Measurements from ENCODE around the gene LRRC8A.

The LRRC8A gene

DNA sequence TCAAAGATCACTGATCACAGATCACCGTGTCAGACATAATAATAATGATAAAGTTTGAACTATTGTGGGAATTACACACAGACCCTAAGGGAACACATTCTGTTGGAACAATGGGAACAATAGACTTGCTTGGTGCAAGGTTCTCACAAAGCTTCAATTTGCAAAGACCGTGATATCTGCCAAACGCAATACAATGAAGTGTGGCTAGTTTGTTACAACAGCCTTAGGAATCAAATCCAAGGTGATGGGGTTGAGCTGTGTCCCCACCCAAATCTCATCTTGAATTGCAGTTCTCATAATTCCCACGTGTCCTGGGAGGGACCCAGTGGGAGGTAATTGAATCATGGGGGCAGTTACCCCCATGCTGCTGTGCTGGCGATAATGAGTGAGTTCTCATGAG lies 21.0 kb upstream of the LRRC8A start:
- Histone ChIP-seq H3K4me2 (ENCODE audit: low read length) (no peak overlapping the region), H3K14ac (ENCODE audit: low read length) (no peak overlapping the region), H2BK5ac (ENCODE audit: low read depth, low read length, poor library complexity) (no peak overlapping the region), H3K4me1 (ENCODE audit: control insufficient read depth in 1 of 2, insufficient read depth in 2 of 2, low read length in 2 of 2) (peaks cover 13 to 18% of the 10 kb centered on the region in 2 experiments), H4K12ac (ENCODE audit: low read depth, low read length) (no peak overlapping the region), H3K27me3 (ENCODE audit: insufficient read depth, low read length) (no peaks in the 10 kb centered on the region), H3K18ac (ENCODE audit: low read length) (no peak overlapping the region), H3K23ac (ENCODE audit: low read length) (no peak overlapping the region), H3K79me1 (ENCODE audit: low read length) (peaks cover 4% of the 10 kb centered on the region), H4K8ac (ENCODE audit: low read depth, low read length) (no peak overlapping the region), H3K4ac (ENCODE audit: low read depth, low read length) (no peak overlapping the region), H3K9ac (ENCODE audit: low read length) (no peak overlapping the region), H3K4me3 (ENCODE audit: low read depth, low read length) (no peak overlapping the region), H3K36me3 (ENCODE audit: control insufficient read depth in 1 of 2, insufficient read depth in 2 of 2, low read length in 2 of 2) (no peaks in the 10 kb centered on the region), H3K79me2 (ENCODE audit: control insufficient read depth, insufficient read depth, low read length, poor library complexity) (peaks cover 3% of the 10 kb centered on the region), H2BK12ac (ENCODE audit: low read length) (peak overlapping the region; percentile 45), H2BK120ac (ENCODE audit: insufficient read depth, low read length, poor library complexity) (no peak overlapping the region), H2AK5ac (ENCODE audit: low read length) (no peak overlapping the region), H4K91ac (ENCODE audit: low read depth, low read length) (peak overlapping the region; percentile 14), H3K9me3 (ENCODE audit: insufficient read depth, low read depth, low read length) (no peaks in the 10 kb centered on the region), H3K27ac (ENCODE audit: low read depth, low read length) (peak overlapping the region; percentile 68), H2AFZ (ENCODE audit: insufficient read depth, low read length, poor library complexity) (no peak overlapping the region)
- DNase-seq = no peak
- WGBS (ENCODE audit: extremely low coverage, insufficient coverage, insufficient read length) = no CpG with 5 or more reads among the region's 5 CpGs

DNA sequence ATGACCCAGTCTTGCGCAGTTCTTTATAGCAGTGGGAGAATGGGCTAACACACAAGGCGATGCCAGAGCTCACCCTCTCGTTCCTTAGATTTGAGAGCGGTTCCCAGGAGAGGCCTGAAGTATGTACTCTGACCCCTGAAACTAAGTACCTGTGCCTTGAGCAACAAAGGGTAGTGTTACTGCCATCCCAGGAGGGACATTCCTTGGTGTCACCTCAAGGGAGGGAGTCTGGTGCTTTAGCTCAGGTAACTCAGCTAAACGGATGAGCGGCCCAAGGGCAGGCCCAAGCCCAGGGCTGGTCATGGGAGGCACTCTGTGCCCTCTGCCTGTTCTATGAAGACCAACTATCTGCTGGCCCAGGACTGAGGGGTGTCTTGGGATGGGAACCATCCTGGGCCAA lies 20.4 kb upstream of the LRRC8A start:
- no peak for DNase-seq
- Histone ChIP-seq H3K27me3 (ENCODE audit: insufficient read depth, low read length) (no peaks in the 10 kb centered on the region), H3K79me2 (ENCODE audit: control insufficient read depth, insufficient read depth, low read length, poor library complexity) (peaks cover 3% of the 10 kb centered on the region), H3K14ac (ENCODE audit: low read length) (peak overlapping the region; percentile 13), H3K4me2 (ENCODE audit: low read length) (no peak overlapping the region), H2BK5ac (ENCODE audit: low read depth, low read length, poor library complexity) (no peak overlapping the region), H2BK12ac (ENCODE audit: low read length) (peak overlapping the region; percentile 72), H3K27ac (ENCODE audit: low read depth, low read length) (no peak overlapping the region), H3K9me3 (ENCODE audit: insufficient read depth, low read depth, low read length) (no peaks in the 10 kb centered on the region), H3K4me1 (ENCODE audit: control insufficient read depth in 1 of 2, insufficient read depth in 2 of 2, low read length in 2 of 2) (peaks cover 13 to 18% of the 10 kb centered on the region in 2 experiments), H2AFZ (ENCODE audit: insufficient read depth, low read length, poor library complexity) (no peak overlapping the region), H3K36me3 (ENCODE audit: control insufficient read depth in 1 of 2, insufficient read depth in 2 of 2, low read length in 2 of 2) (no peaks in the 10 kb centered on the region), H3K23ac (ENCODE audit: low read length) (no peak overlapping the region), H4K12ac (ENCODE audit: low read depth, low read length) (no peak overlapping the region), H3K4ac (ENCODE audit: low read depth, low read length) (no peak overlapping the region), H2BK120ac (ENCODE audit: insufficient read depth, low read length, poor library complexity) (peak overlapping the region; percentile 18), H3K9ac (ENCODE audit: low read length) (no peak overlapping the region), H3K18ac (ENCODE audit: low read length) (peak overlapping the region; percentile 42), H4K91ac (ENCODE audit: low read depth, low read length) (peak overlapping the region; percentile 20), H4K8ac (ENCODE audit: low read depth, low read length) (no peak overlapping the region), H2AK5ac (ENCODE audit: low read length) (peak overlapping the region; percentile 27), H3K79me1 (ENCODE audit: low read length) (peaks cover 4% of the 10 kb centered on the region), H3K4me3 (ENCODE audit: low read depth, low read length) (no peak overlapping the region)
- no CpG with 5 or more reads among the region's 6 CpGs for WGBS (ENCODE audit: extremely low coverage, insufficient coverage, insufficient read length)

DNA sequence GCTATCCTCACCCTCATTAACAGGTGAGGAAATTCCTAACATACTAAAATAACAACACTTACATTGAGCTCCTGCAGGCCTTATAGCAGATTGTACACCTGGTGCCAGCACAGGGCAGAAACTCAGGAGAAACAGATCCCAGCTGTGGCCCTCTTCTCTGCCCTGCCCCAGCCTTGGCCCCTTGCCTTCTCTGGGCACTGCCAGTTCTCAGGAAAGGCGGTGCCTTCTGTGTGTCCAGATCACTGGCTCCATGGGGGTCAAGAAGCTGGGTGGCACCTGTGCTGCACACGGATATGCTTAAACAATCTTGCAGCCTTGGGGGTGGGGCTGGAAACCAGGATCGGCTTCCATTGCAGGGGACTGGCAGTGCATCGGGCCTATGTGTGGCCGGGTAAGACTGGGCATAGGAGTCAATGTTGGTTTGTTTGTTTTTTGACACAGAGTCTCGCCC lies 19.5 kb upstream of the LRRC8A start:
- Histone ChIP-seq H3K4me1 (ENCODE audit: control insufficient read depth in 1 of 2, insufficient read depth in 2 of 2, low read length in 2 of 2) (peaks cover 13 to 18% of the 10 kb centered on the region in 2 experiments), H3K79me2 (ENCODE audit: control insufficient read depth, insufficient read depth, low read length, poor library complexity) (peaks cover 3% of the 10 kb centered on the region), H3K27me3 (ENCODE audit: insufficient read depth, low read length) (no peaks in the 10 kb centered on the region), H3K9ac (ENCODE audit: low read length) (no peak overlapping the region), H3K18ac (ENCODE audit: low read length) (no peak overlapping the region), H4K91ac (ENCODE audit: low read depth, low read length) (no peak overlapping the region), H3K79me1 (ENCODE audit: low read length) (peaks cover 4% of the 10 kb centered on the region), H3K23ac (ENCODE audit: low read length) (no peak overlapping the region), H3K4ac (ENCODE audit: low read depth, low read length) (no peak overlapping the region), H2BK120ac (ENCODE audit: insufficient read depth, low read length, poor library complexity) (no peak overlapping the region), H2BK5ac (ENCODE audit: low read depth, low read length, poor library complexity) (no peak overlapping the region), H2AK5ac (ENCODE audit: low read length) (peak overlapping the region; percentile 64), H2AFZ (ENCODE audit: insufficient read depth, low read length, poor library complexity) (no peak overlapping the region), H3K4me3 (ENCODE audit: low read depth, low read length) (no peak overlapping the region), H4K8ac (ENCODE audit: low read depth, low read length) (no peak overlapping the region), H4K12ac (ENCODE audit: low read depth, low read length) (no peak overlapping the region), H3K9me3 (ENCODE audit: insufficient read depth, low read depth, low read length) (no peaks in the 10 kb centered on the region), H3K4me2 (ENCODE audit: low read length) (no peak overlapping the region), H3K36me3 (ENCODE audit: control insufficient read depth in 1 of 2, insufficient read depth in 2 of 2, low read length in 2 of 2) (no peaks in the 10 kb centered on the region), H3K14ac (ENCODE audit: low read length) (no peak overlapping the region), H2BK12ac (ENCODE audit: low read length) (no peak overlapping the region), H3K27ac (ENCODE audit: low read depth, low read length) (no peak overlapping the region)
- no CpG with 5 or more reads among the region's 6 CpGs for WGBS (ENCODE audit: extremely low coverage, insufficient coverage, insufficient read length)
- DNase-seq = peak; percentile 58 to 74

DNA sequence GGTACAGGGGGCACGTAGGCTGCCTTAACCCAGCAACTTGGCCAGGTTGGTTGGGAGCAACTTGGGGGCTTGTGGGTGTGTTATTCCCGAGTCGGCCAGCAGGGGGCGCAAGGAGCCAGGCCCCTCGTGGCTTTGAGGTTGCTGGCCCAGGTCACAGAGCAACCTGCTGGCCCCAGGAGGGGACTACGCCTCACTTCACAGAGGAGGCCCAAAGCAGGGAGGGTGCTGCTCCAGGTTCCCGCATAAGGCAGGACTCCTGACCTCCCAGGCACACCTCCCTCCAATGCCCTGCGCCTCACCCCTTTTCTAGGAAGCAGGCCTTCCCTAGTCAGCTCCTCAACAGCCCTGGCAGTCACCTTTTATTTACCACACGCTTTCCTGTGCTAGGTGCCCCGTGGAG lies 18.3 kb upstream of the LRRC8A start:
- Histone ChIP-seq H3K23ac (ENCODE audit: low read length) (no peak overlapping the region), H3K27ac (ENCODE audit: low read depth, low read length) (no peak overlapping the region), H2AFZ (ENCODE audit: insufficient read depth, low read length, poor library complexity) (no peak overlapping the region), H3K79me1 (ENCODE audit: low read length) (peaks cover 4% of the 10 kb centered on the region), H3K14ac (ENCODE audit: low read length) (peak overlapping the region; percentile 7), H3K36me3 (ENCODE audit: control insufficient read depth in 1 of 2, insufficient read depth in 2 of 2, low read length in 2 of 2) (no peaks in the 10 kb centered on the region), H4K91ac (ENCODE audit: low read depth, low read length) (no peak overlapping the region), H3K4me1 (ENCODE audit: control insufficient read depth in 1 of 2, insufficient read depth in 2 of 2, low read length in 2 of 2) (peaks cover 13 to 18% of the 10 kb centered on the region in 2 experiments), H3K27me3 (ENCODE audit: insufficient read depth, low read length) (no peaks in the 10 kb centered on the region), H2BK12ac (ENCODE audit: low read length) (no peak overlapping the region), H2BK120ac (ENCODE audit: insufficient read depth, low read length, poor library complexity) (no peak overlapping the region), H3K79me2 (ENCODE audit: control insufficient read depth, insufficient read depth, low read length, poor library complexity) (peaks cover 3% of the 10 kb centered on the region), H3K18ac (ENCODE audit: low read length) (no peak overlapping the region), H3K9ac (ENCODE audit: low read length) (no peak overlapping the region), H3K4me2 (ENCODE audit: low read length) (no peak overlapping the region), H4K8ac (ENCODE audit: low read depth, low read length) (no peak overlapping the region), H3K4me3 (ENCODE audit: low read depth, low read length) (no peak overlapping the region), H4K12ac (ENCODE audit: low read depth, low read length) (no peak overlapping the region), H2BK5ac (ENCODE audit: low read depth, low read length, poor library complexity) (no peak overlapping the region), H2AK5ac (ENCODE audit: low read length) (no peak overlapping the region), H3K9me3 (ENCODE audit: insufficient read depth, low read depth, low read length) (no peaks in the 10 kb centered on the region), H3K4ac (ENCODE audit: low read depth, low read length) (no peak overlapping the region)
- WGBS (ENCODE audit: extremely low coverage, insufficient coverage, insufficient read length) = no CpG with 5 or more reads among the region's 10 CpGs
- peak; percentile 84 to 93 for DNase-seq
